MV-4-11 (cell line): Measurements from ENCODE around the gene ATP2B2.

ENCODE experiments used
- DNase-seq: peaks from one replicate; lab custom pipeline; 2025; lab: John Stamatoyannopoulos, UW

Gene ATP2B2

GRCh38 chr3:10448544-10448943, 56.8 kb downstream of the ATP2B2 start:
- no peak for DNase-seq

DNA sequence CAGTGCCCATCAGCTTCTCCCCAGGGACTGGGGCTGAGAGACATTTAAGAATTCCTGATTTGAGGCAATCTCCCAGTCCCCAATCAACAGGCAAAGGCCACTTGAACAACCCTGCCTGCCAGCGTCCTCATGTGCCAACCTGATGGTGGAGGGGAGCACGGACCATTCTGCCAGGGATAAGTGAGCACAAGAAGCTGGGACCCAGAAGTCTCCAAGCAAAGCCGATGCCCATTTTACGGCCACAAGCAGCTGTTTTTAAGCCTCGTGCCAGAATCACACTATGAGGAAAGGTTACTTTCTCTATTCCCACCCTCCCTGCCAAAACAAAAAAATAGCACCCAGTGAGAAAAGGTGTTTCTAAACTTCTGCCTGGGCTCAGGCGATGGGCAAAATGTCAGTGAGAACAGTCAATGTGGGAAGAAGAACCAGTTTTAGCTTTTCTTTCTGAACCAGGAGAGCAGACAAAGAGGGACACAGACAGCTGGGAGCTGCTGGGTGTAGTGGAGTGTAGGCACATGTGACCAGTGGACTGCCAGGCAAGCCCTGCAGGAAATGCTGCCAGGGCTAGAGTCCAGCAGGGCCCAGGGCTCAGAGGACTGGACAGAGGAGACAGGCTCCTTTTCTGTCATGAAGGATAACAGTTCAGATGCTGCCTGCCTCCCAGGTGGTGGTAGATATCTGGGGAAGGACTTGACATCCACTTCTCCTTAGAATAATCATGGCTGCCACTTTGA, 57.7 kb downstream of the ATP2B2 start:
- DNase-seq = no peak

DNA sequence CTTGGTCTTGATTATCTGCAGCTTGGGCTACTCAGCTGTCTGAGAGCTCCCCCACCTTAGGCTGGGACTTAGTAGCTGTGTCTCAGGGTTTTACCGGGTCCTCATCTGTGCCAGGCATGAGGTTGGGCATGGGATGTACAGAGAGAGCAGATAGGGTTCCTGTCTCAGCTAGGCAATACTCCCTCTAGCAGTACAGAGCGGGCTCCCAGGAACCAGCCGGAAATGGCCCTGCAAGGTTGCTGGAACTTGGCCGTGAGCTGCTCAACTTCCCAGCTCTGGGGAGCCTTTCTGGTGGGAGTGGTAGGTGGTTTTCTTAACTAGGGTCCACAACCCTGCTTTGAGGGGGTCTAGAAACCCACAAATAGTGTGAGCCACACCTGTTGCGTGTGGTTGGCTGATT, 58.3 kb downstream of the ATP2B2 start:
- DNase-seq = no peak

DNA sequence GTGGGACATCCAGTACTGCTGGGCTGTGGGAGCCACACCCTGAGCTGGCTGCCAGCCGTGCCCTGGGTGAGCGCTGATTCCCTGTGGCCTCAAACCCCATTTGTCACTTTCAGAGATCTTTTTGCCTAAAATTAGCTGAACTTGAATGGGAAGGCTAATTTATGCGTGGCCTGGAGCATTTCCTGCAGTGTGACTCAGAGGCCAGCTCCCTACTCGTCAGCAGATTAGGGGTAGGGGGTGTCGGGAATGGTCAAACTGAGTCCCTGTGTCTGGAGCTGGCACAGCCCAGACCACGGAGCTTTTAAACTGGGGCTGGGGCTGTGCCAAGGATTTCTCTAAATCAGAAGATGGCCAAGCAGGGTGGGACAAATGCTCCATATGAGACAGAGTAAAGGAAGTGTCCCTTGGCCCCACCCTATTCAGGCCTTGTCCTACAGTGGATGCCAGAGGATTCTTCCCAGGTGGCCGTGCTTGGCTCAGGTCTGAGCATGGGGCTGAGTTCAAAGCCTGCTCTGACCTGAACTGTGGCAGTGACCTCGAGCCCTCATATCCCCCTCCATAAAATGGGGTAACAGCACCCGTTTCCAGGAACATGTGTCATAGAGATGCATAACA, 59.7 kb downstream of the ATP2B2 start:
- DNase-seq = peak; percentile 31

DNA sequence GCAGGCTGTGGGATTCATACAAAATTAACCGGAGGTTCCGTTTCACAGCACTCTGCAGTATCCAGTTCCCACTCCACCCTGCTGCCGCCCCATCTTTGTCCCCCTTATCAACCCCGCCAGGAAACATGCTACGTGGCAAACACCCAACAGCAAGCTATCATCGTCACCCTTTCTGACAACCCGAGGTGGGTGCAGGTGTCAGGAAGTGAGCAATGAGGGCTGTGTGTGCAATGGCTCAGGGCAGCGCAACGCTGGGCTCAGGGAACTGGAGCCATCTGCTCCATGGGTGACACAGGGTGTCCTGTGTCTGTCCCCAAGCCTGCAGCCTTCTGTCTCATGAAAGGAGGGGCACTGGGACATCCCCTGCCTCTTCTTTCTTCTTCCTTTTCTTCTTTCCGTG, 60.9 kb downstream of the ATP2B2 start:
- DNase-seq = peak; percentile 47

DNA sequence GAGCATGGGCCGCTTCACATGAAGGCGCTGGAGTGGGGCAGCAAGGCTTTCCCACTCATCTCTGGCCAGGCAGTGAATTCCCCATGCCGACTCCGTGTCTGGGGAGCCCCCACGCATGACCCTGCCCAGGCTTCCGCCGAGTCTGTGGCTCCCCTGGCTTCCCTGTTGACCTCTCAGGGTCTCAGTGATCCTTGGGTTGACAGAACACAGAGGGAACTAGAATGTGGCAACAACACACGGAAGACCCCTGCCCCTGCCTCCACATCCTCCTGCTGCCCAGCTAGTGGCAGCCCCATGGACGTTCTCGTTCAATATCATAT, 61.3 kb downstream of the ATP2B2 start:
- DNase-seq = no peak

DNA sequence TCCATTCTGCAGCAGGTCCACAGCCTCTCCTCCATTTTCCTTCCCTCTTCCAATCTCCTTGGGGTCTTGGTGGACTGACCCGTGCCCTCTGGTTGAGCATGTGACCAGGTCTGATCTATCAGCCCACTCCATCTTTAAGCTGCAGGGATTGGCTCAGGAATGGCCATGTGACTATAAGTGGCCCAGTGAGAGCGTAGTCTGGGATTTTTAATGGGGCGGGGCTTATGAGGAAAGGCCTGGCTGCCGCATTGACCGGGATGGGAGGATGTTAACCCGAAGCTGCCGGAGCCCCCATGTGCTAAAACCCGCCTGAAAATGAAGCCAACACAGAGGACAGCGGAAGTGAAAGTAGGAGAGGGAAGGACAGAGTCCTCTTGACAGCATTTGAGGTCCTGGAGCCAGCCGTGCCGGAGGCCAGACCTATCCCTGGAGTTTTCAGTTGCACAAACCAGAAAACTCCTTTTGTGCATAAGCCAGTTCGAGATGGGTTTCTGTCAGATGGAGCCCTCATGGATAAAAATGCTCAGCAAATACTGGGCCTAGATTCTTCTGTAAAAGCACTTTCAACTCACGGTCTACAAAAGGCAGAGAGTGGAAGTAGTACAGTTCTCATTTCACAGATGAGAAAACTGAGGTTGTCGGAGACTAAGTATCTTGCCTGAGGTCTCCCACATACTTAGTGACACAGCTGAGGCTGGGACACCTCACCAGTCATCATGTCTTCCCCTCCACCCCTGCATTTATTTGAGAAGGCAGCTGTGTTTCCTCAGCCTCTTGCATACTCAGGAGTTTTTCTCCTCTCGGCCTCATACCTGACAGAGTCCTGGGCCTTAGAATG, 61.9 kb downstream of the ATP2B2 start:
- peak; percentile 93 for DNase-seq

GRCh38 chr3:10442151-10442795, 63.1 kb downstream of the ATP2B2 start:
- no peak for DNase-seq

DNA sequence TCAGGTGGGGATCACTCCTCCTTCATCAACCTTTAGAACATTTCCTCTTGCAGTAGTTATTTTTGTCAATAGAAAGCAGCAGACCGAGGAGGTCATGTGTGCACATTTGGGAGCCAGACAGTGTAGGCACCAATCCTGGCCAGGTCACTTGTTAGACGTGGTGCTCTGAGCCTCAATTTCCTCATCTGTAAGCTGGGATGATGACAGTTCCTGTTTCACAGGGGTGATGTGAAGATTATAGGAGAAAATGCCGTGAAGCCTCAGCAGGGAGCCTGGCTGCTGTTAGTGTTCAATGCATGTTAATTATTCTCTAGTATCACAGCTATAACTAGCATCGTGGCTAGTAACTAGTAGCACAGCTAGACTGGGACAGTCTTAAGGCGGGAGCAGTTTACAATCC, 64.7 kb downstream of the ATP2B2 start:
- peak; percentile 50 for DNase-seq

- no peak for DNase-seq
These were observed 66.3 kb downstream of the ATP2B2 start for GRCh38 chr3:10438902-10439610.

DNA sequence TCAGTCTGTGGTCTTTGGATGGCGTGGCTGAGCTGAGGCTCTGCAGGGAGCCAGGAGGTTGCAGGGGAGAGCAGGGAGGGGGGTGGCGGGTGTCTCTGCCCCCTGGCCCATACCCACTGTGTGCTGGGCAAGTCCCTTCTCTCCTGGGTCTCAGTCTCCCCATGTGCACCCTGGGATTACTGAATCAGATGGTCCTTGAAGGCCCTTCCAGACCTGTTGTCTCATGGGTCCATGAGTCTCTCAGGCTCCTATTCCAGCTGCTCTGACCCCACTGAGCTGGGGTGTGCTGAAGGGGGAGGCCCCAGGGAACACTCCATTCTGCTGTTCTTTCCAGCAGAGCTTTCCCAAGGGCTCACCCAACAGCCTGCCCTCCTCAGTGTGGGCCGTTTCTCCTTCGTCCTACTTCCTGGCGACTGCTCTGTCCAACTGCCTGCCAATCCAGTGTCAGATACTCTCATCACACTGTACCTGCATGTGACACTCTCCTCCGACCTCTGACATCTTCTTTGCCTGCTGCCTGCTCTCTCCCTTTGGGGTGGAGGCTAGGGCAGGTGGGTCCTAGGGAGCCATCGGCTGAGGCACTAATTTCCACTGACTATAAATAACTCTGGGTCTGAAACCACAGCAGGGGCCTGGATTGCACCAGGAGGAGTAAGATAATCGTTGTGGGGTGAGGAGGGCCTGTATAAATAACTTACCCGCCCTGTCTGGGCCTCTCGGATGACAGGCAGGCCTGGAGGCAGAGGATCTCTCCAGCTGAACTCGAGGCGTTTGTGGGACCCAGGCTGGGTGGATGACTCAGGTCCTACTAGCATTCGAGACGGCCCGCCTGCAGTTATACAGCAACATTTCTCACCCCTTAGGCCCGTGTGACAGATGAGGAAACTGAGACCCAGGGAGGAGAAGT, 67.1 kb downstream of the ATP2B2 start:
- DNase-seq = peak; percentile 95

DNA sequence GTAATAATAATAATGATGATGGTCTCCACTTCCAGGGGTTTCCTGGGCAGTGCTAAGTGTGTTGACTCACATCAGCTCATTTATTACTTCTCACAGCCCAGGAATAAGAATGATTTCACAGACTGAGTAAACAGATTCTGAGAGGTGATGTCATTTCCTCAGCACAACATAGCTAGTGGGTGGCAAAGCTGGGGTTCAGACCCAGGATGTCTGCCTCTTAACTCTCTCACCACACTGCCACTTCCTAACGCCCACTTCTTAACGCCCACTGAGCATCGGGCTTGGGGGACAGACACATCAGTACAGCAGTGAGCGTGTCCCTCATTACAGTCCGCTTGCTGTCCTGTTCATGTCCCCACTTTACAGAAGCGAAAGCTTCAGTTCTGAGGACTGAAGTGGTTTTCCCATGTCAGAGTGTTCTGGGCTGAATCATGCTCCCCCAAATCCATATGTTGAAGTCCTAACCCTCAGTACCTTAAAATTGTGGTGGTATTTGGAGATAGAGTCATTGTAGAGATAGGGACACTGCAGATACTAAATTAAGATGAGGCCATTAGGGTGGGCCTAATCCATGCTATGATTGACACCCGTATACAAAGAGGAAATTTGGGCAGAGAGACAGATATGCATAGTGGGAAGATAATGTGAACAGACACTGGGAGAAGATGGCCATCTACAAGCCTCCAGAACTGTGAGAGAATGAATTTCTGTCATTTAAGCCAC, 68.0 kb downstream of the ATP2B2 start:
- DNase-seq = peak; percentile 74

- no peak for DNase-seq
These were observed 69.5 kb downstream of the ATP2B2 start for GRCh38 chr3:10435850-10436249.

- DNase-seq = no peak
These were observed 70.4 kb downstream of the ATP2B2 start for GRCh38 chr3:10434938-10435336.

DNA sequence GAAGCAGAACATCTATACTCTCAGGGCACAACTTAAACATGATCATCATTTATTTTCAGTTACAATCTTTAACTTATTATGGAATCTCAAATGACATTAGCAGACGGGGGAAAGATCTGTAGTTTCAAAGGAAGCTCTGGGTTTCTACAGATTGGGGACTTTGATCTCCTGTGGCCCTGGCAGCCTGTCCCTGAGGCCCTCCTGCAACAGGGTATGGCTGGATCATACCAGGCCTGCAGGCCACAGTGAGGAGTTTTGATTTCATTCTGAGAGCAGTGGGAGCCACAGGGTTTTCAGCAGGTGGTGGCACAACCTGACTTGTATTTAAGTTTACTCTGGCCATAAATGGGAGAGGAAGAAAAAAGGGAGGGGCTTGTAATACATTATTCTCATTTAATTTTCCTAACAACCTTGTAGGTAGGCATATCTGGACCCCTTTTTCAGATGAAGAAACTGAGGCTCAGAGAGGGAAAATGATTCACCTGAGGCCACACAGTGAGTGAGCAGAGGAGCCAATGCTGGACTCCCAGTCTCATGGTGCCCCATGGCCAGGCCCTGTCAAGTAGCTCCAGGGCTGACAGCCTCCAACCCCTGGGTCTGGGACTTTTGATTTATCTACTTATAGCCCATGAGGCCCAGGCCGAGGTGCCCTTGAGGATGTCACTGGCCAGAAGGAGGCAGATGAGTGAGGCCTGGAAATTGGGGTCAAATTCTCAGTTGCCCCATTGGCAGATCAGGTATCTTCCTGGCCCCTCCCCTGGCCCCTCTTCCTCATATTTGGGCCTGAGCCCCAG, 71.0 kb downstream of the ATP2B2 start:
- DNase-seq = no peak

DNA sequence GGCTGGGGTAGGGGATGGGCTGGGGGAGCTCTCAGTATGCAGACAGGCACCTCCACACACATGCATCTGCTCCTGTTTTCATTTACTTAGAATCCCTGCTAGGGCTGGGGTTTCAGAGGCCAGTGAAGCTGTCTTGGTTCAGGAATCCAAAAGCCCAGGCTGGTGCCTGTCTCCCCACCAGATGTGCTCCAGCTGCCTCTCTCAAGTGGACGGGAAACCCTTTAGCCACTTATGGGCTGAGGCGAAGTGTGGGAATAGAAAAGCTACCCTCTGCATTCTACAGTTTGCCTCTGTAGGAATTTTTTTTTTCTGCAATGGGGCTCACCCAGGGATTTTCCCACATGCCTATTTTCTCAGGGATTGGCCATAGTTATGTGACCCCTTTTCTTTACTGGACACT, 72.5 kb downstream of the ATP2B2 start:
- DNase-seq = no peak

DNA sequence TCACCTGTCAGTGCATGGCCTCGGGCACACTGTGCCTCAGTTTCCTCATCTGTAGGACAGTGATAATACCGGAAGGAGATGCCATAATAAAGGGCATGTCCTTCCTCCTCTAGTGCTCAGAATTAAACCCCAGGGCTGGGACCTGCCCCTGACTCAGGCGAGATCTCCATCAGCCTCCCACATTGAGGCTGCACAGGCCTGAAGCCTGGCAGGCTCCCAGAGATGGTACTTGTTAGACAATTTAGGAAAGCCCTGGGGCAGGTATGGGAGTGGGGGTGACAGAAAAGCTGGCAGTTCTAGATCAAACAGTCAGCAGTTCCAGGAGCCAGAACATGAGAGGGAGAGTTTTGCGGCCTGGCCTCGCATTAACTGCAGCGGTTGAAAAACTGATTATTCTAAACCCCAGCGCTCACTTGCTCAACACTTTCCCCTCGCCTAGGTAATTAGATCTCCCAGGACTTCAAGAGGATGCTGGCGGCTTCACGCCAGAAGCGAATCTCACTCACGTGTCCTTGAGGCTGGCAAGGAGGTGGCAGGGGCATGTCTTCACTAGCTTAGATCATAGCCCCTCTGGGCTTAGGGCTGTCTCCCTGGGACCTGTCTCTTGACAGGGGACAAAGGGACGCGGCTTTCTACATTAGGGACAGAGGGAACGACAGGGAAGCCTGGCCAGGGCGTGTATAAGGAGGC, 73.1 kb downstream of the ATP2B2 start:
- peak; percentile 19 for DNase-seq

- DNase-seq = no peak
These were observed 74.6 kb downstream of the ATP2B2 start for GRCh38 chr3:10430805-10431204.
